HEK293T (cell line): ENCODE data around the gene CD207.
"Not testable (repeated sequence)": the region's sequence is repeated elsewhere in the genome, so short reads cannot be mapped to it uniquely, and the experiment has no call there.

ENCODE experiments used
- CTCF ChIA-PET: fragments of 350-600 bp; formaldehyde crosslinking; extraction: SDS; loops from one replicate; lab custom pipeline; 2021; ENCODE audit warnings: antibody characterized with exemption, inconsistent platforms; lab: Yijun Ruan, JAX
- POLR2A ChIA-PET: fragments of 350-600 bp; formaldehyde crosslinking; extraction: SDS; loops from one replicate; lab custom pipeline; 2020; ENCODE audit warnings: antibody characterized with exemption, inconsistent platforms; lab: Yijun Ruan, JAX
- DNase-seq: peaks from one replicate; pipeline ENCODE4 v3.0.0; 2012; ENCODE audit warnings: mixed read lengths; ENCODE audit errors: extremely low spot score
- ARNT ChIP-seq: fragments of 450-650 bp; IDR thresholded peaks from 2 replicates; pipeline ENCODE4 v1.6.1; 2017; ENCODE audit warnings: mild to moderate bottlenecking
- BHLHE40 ChIP-seq: fragments of 450-650 bp; IDR thresholded peaks from 2 replicates; pipeline ENCODE4 v1.6.1; 2016; ENCODE audit warnings: mild to moderate bottlenecking, moderate library complexity, borderline replicate concordance
- CTBP1 ChIP-seq: fragments of 450-650 bp; IDR thresholded peaks from 2 replicates; pipeline ENCODE4 v1.6.1; 2016; ENCODE audit warnings: borderline replicate concordance
- ELF4 ChIP-seq: fragments of 450-650 bp; IDR thresholded peaks from 2 replicates; pipeline ENCODE4 v1.6.1; 2017; ENCODE audit warnings: antibody characterized with exemption
- FOXA1 ChIP-seq: fragments of 450-650 bp; IDR thresholded peaks from 2 replicates; pipeline ENCODE4 v1.6.1; 2016; ENCODE audit warnings: mild to moderate bottlenecking
- FOXK2 ChIP-seq: fragments of 450-650 bp; IDR thresholded peaks from 2 replicates; pipeline ENCODE4 v1.6.1; 2016; ENCODE audit warnings: mild to moderate bottlenecking
- FOXM1 ChIP-seq: fragments of 450-650 bp; IDR thresholded peaks from 2 replicates; pipeline ENCODE4 v1.6.1; 2017; ENCODE audit warnings: mild to moderate bottlenecking, borderline replicate concordance
- HDGF ChIP-seq: fragments of 450-650 bp; IDR thresholded peaks from 2 replicates; pipeline ENCODE4 v1.6.1; 2017; ENCODE audit warnings: antibody characterized with exemption, borderline replicate concordance
- L3MBTL2 ChIP-seq: fragments of 450-650 bp; conservative IDR thresholded peaks from 2 replicates; pipeline ENCODE4 v1.6.1; 2016; ENCODE audit warnings: mild to moderate bottlenecking
- LEF1 ChIP-seq: fragments of 450-650 bp; IDR thresholded peaks from 2 replicates; pipeline ENCODE4 v1.6.1; 2017; ENCODE audit warnings: mild to moderate bottlenecking, borderline replicate concordance
- NFRKB ChIP-seq: fragments of 450-650 bp; IDR thresholded peaks from 2 replicates; pipeline ENCODE4 v1.6.1; 2016; ENCODE audit warnings: mild to moderate bottlenecking, moderate library complexity
- SP1 ChIP-seq: fragments of 450-650 bp; IDR thresholded peaks from 2 replicates; pipeline ENCODE4 v1.6.1; 2017
- SUZ12 ChIP-seq: fragments of 450-650 bp; IDR thresholded peaks from 2 replicates; pipeline ENCODE4 v1.6.1; 2016; ENCODE audit warnings: mild to moderate bottlenecking
- TARDBP ChIP-seq: fragments of 450-650 bp; IDR thresholded peaks from 2 replicates; pipeline ENCODE4 v1.6.1; 2016
- ZNF384 ChIP-seq: fragments of 450-650 bp; IDR thresholded peaks from 2 replicates; pipeline ENCODE4 v1.6.1; 2016
- TF ChIP-seq, protein P1 (sequence below): fragments of 450-650 bp; IDR thresholded peaks from 2 replicates; pipeline ENCODE4 v1.6.1; 2016

Gene CD207

DNA sequence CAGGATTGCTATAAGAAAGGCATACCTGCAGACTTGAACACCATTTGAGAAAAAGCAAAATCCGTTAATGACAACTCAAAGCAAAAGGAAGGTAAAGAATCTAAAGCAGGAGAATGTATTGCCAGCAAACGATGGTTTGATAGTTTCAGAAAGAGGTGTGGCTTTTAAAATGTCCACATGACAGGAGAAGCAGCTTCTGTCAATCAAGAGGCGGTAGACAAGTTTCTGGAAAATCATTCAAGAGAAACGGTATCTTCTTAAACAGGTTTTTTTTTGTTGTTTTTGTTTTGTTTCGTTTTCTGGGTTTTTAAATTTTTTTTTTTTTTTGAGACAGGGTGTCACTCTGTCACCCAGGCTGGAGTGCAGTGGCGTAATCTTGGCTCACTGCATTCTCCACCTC, 29.0 kb downstream of the CD207 start:
- POLR2A ChIA-PET = no interaction called here
- CTCF ChIA-PET = no interaction called here
- TF ChIP-seq, protein P1, sequence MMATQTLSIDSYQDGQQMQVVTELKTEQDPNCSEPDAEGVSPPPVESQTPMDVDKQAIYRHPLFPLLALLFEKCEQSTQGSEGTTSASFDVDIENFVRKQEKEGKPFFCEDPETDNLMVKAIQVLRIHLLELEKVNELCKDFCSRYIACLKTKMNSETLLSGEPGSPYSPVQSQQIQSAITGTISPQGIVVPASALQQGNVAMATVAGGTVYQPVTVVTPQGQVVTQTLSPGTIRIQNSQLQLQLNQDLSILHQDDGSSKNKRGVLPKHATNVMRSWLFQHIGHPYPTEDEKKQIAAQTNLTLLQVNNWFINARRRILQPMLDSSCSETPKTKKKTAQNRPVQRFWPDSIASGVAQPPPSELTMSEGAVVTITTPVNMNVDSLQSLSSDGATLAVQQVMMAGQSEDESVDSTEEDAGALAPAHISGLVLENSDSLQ = peak; percentile 73
- TF ChIP-seq LEF1 = no peak
- DNase-seq = no peak

DNA sequence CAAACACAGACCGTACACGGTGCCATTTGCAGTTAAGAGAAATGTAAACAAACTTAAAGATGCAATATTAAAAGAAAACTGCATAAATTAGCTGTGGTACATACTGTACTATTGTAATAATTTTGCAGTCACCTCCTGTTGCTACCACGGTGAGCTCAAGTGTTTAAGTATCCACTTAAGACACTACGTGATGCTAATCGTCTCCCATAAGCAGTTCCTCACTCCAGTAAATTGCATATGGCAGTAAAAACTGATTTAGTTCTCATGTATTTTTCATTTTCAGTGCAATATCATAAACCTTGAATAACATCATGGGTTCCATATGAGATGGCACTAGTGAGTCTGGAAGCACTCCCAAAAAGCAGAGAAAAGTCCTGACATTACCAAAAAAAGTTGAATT, 29.6 kb downstream of the CD207 start:
- ChIA-PET CTCF (no interaction called here), POLR2A (no interaction called here)
- DNase-seq = no peak
- no peak for TF ChIP-seq SP1
- no peak for TF ChIP-seq SUZ12
- no peak for TF ChIP-seq CTBP1
- no peak for TF ChIP-seq FOXM1
- TF ChIP-seq L3MBTL2 = no peak
- no peak for TF ChIP-seq LEF1
- TF ChIP-seq ARNT = no peak

DNA sequence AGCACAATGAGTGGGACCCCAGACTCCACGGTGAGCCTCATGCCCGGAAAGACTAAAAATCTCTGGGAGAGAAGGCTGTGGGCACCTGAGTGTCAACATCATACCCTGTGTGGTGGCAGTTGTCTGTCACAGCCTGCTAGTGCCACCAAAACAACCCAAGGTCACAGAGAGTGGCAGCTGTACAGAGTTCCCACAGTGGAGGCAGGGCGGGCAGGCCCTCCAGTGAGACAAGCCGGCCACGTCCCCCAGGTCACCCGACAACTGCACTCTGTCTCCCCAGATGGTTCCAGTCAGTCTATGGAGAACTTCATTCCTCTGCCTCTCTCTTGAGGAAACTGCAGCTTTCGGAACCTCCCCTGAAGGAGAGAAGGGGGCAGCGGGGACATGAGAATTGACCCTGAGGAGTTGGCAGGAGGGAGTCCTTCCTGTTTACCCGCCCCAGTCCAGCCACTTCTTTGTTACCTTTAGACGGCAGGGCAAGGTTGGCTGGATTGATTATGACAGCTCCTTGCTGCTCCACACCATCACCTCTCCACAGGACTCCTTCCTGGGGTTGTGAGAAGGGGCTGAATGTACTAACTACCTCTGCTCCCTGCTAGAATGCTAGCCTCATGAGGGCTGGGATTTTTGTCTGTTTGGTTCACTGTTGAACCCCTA, 33.9 kb downstream of the CD207 start:
- POLR2A ChIA-PET = no interaction called here
- TF ChIP-seq ELF4 = no peak
- TF ChIP-seq CTBP1 = no peak
- TF ChIP-seq FOXM1 = no peak
- no peak for TF ChIP-seq ZNF384
- no peak for TF ChIP-seq NFRKB
- no peak for TF ChIP-seq FOXK2
- no peak for TF ChIP-seq HDGF
- no peak for TF ChIP-seq ARNT
- TF ChIP-seq BHLHE40 = no peak
- TF ChIP-seq, protein P1 = no peak
- TF ChIP-seq L3MBTL2 = no peak
- TF ChIP-seq TARDBP = no peak
- DNase-seq = no peak
- CTCF ChIA-PET = no interaction called here

DNA sequence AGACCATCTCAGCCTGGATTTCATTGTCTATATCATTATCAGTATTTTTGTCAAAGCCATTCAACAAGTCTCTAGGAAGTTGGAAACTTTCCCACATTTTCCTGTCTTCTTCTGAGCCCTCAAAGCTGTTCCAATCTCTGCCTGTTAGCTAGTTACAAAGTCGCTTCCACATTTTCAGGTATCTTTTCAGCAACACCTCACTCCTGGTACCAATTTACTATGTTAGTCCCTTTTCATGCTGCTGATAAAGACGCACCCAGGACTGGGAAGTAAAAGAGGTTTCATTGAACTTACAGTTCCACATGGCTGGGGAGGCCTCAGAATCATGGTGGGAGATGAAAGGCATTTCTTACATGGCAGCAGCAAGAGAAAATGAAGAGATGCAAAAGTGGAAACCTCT, 35.9 kb downstream of the CD207 start:
- ChIA-PET POLR2A (no interaction called here), CTCF (no interaction called here)
- no peak for DNase-seq
- TF ChIP-seq HDGF = no peak
- TF ChIP-seq L3MBTL2 = no peak
- no peak for TF ChIP-seq ELF4
- TF ChIP-seq BHLHE40 = no peak
- no peak for TF ChIP-seq SP1
- TF ChIP-seq TARDBP = no peak
- TF ChIP-seq FOXM1 = no peak
- TF ChIP-seq, protein P1 = no peak

DNA sequence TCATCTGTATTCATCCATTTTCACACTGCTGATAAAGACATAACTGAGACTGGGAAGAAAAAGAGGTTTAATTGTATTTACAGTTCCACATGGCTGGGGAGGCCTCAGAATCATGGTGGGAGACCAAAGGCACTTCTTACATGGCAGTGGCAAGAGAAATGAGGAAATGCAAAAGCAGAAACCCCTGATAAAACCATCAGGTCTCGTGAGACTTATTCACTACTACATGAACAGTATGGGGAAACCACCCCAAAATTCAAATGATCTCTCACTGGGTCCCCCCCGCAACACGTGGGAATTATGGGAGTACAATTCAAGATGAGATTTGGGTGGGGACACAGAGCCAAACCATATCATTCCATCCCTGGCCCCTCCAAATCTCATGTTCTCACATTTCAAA, 37.6 kb downstream of the CD207 start:
- DNase-seq, CTCF ChIA-PET, POLR2A ChIA-PET: not testable (repeated sequence)

DNA sequence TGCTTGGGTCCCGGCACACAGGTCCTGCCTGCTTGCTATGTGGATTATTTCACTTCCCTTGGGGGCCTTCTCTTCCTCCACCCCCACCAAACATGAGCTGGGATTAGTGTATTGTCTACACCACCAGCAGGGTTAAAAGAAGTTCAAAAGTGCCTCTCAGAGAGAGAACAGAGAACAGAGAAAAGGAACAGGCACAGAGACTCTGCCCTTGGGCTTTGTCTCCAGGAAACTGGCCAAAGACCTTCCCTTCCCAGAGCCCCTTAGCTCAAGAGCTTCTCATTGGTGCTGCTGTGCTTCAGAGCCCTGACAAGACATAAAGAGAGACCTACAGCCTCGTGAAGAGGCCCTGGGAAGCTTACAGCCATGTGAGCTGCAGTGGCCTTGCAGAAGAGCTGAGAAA, 38.1 kb downstream of the CD207 start:
- ChIA-PET CTCF (no interaction called here), POLR2A (no interaction called here)
- TF ChIP-seq ZNF384 (no peak), FOXK2 (no peak), FOXM1 (no peak), FOXA1 (no peak), L3MBTL2 (no peak), SP1 (no peak), SUZ12 (no peak), TARDBP (no peak), BHLHE40 (no peak), ELF4 (no peak), ARNT (no peak)
- TF ChIP-seq, protein P1 = no peak
- no peak for DNase-seq

DNA sequence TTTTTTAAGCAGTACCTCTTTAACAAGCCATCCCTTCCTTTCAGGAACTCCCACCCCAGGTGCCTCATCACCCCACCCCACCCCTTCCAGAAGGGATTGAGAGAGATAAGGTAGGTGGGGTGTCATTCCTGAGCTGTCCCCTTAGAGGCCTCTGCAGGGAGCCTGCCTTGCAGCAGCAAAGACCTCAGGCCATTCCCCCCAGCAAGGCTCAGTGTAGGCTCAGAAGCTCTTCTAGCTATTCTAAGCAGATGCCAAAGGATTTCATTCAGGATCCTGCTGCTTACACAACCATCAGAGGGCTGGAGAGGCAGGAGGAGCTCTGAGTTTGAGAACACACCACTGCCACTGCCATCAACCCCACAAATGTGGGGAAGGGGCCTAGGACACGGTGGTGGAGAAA, 39.4 kb downstream of the CD207 start:
- DNase-seq = no peak
- TF ChIP-seq FOXA1 (no peak), SP1 (no peak), L3MBTL2 (no peak), LEF1 (no peak), CTBP1 (no peak), SUZ12 (no peak), HDGF (no peak), FOXK2 (no peak), FOXM1 (no peak), ZNF384 (no peak), BHLHE40 (no peak), TARDBP (no peak), ELF4 (no peak), NFRKB (no peak), ARNT (no peak)
- TF ChIP-seq, protein P1 = no peak
- POLR2A ChIA-PET = interaction anchor here (1.0 kb wide), 1 partner anchor 28 kb away, joined by 4 read pairs; the partner anchor contains the start of gene ADD2
- CTCF ChIA-PET = interaction anchor here (0.7 to 0.8 kb wide), 2 partner anchors 30 to 152 kb away, joined by 3 read pairs; no protein-coding TSS in a partner anchor
